PC-3 (cell line): ENCODE data around the gene REG1A. TPM values are rescaled to one million over a fixed set of nuclear protein-coding genes. Genes with fewer than 3 reads are reported as not detected.

Experiments
- ATAC-seq: fragments of 200-7000 bp; cut with Tn5 transposase; 2 replicates; pipeline ENCODE4 v1.9.1; 2020; ENCODE audit warnings: mild to moderate bottlenecking, moderate library complexity
- BruUV-seq: library from RNA; stranded (reverse); fragments of 400-500 nt; replicated peaks from 2 replicates; lab custom pipeline; 2021; lab: Mats Ljungman, UMichigan
- CTCF ChIA-PET: fragments of 300-600 bp; sonication (Branson Sonifier 250); formaldehyde crosslinking; loops from one replicate; lab custom pipeline; 2022; ENCODE audit warnings: antibody characterized with exemption; lab: Charles Lee
- POLR2A ChIA-PET: fragments of 300-600 bp; sonication (Branson Sonifier 250); formaldehyde crosslinking; loops from one replicate; lab custom pipeline; 2022; ENCODE audit warnings: antibody characterized with exemption; ENCODE audit not compliant: unreplicated experiment; lab: Charles Lee
- DNase-seq: peaks from one replicate; pipeline ENCODE4 v3.0.0-alpha.2; 2015
- H2AFZ ChIP-seq: fragments of 300-600 bp; sonication (generic); 2 replicates; pipeline ENCODE4 v1.6.0; 2016; ENCODE audit warnings: antibody characterized with exemption, low read length
- H3F3A ChIP-seq: fragments of 300-600 bp; sonication (generic); one replicate; pipeline ENCODE4 v1.6.0; 2017; ENCODE audit warnings: antibody characterized with exemption, low read length, control low read depth, mild to moderate bottlenecking; ENCODE audit not compliant: unreplicated experiment
- H3K27ac ChIP-seq: fragments of 300-600 bp; sonication (generic); 2 replicates; pipeline ENCODE4 v1.5.1; 2016; ENCODE audit warnings: mild to moderate bottlenecking, low read length
- H3K27me3 ChIP-seq: fragments of 300-600 bp; sonication (generic); 2 replicates; pipeline ENCODE4 v1.6.1; 2016; ENCODE audit warnings: low read length, mixed read lengths
- H3K36me3 ChIP-seq: fragments of 300-600 bp; sonication (generic); 2 replicates; pipeline ENCODE4 v1.6.1; 2016; ENCODE audit warnings: low read depth, mixed run types, low read length, mixed read lengths
- H3K4me1 ChIP-seq: fragments of 300-600 bp; sonication (generic); 2 replicates; pipeline ENCODE4 v1.5.1; 2016; ENCODE audit warnings: low read length; ENCODE audit not compliant: insufficient read depth
- H3K4me2 ChIP-seq: fragments of 300-600 bp; sonication (generic); 2 replicates; pipeline ENCODE4 v1.6.0; 2016; ENCODE audit warnings: low read length
- H3K4me3 ChIP-seq: fragments of 300-600 bp; sonication (generic); 2 replicates; pipeline ENCODE4 v1.5.1; 2016; ENCODE audit warnings: mild to moderate bottlenecking, low read length, mixed read lengths
- H3K79me2 ChIP-seq: fragments of 300-600 bp; sonication (generic); 2 replicates; pipeline ENCODE4 v1.6.1; 2017; ENCODE audit warnings: low read length, mixed read lengths
- H3K9ac ChIP-seq: fragments of 300-600 bp; sonication (generic); 2 replicates; pipeline ENCODE4 v1.6.0; 2016; ENCODE audit warnings: mild to moderate bottlenecking, low read length
- H3K9me2 ChIP-seq: fragments of 300-600 bp; sonication (generic); replicated peaks from 2 replicates; pipeline ENCODE4 v1.6.1; 2016; ENCODE audit warnings: mixed run types, low read length, mixed read lengths
- H3K9me3 ChIP-seq: fragments of 300-600 bp; sonication (generic); 2 replicates; pipeline ENCODE4 v1.6.1; 2016; ENCODE audit warnings: low read length, mixed read lengths
- H4K20me1 ChIP-seq: fragments of 300-600 bp; sonication (generic); 2 replicates; pipeline ENCODE4 v1.6.1; 2016; ENCODE audit warnings: low read length, mixed read lengths
- CTCF ChIP-seq: fragments of 300-600 bp; sonication (generic); conservative IDR thresholded peaks from 2 replicates; pipeline ENCODE4 v1.5.1; 2017; ENCODE audit warnings: antibody characterized with exemption, low read depth, mild to moderate bottlenecking, low read length
- EZH2 ChIP-seq: fragments of 300-600 bp; sonication (generic); IDR thresholded peaks from one replicate; pipeline ENCODE4 v1.6.1; 2017; ENCODE audit warnings: antibody characterized with exemption, mild to moderate bottlenecking, low read length; ENCODE audit not compliant: unreplicated experiment
- EZH2phosphoT487 ChIP-seq: fragments of 300-600 bp; sonication (generic); IDR thresholded peaks from 2 replicates; pipeline ENCODE4 v1.6.1; 2018; ENCODE audit warnings: mild to moderate bottlenecking, antibody characterized with exemption, low read length, borderline replicate concordance
- intact Hi-C: fragments of 100-400 bp; cut with micrococcal nuclease; formaldehyde crosslinking; loops from 2 replicates; pipeline ENCODE4 v1.9.0; 2023
- total RNA-seq: library from RNA; depleted of rRNA; stranded (reverse); fragments of >200 nt; gene quantifications from 2 replicates; pipeline ENCODE4 v1.2.3, GENCODE V29; 2014

The REG1A gene
- total RNA-seq, 1 experiment from 2014 or later, result not detected

GRCh38 chr2:79129804-79130203 lies 9.5 kb downstream of the REG1A start:
- Histone ChIP-seq H4K20me1 (no peaks in the 10 kb centered on the region), H3K9ac (no peak overlapping the region), H3K4me2 (no peak overlapping the region), H3K4me1 (no peaks in the 10 kb centered on the region), H3K36me3 (no peaks in the 10 kb centered on the region), H2AFZ (no peak overlapping the region), H3K27ac (no peak overlapping the region), H3K9me3 (no peaks in the 10 kb centered on the region), H3K9me2 (no peaks in the 10 kb centered on the region), H3K4me3 (no peak overlapping the region), H3F3A (no peaks in the 10 kb centered on the region), H3K79me2 (no peaks in the 10 kb centered on the region), H3K27me3 (no peaks in the 10 kb centered on the region)
- POLR2A ChIA-PET, result no interaction called here
- ATAC-seq (no peak), DNase-seq (no peak)
- CTCF ChIA-PET, result no interaction called here
- intact Hi-C loops, result no loop called here
- no peak for TF ChIP-seq EZH2phosphoT487
- no peak for TF ChIP-seq CTCF
- TF ChIP-seq EZH2, result no peak
- no TSS peak for BruUV-seq

GRCh38 chr2:79131687-79132086 lies 11.4 kb downstream of the REG1A start:
- no peaks in the 10 kb centered on the region for H3F3A ChIP-seq
- H3K36me3 ChIP-seq, result no peaks in the 10 kb centered on the region
- no peaks in the 10 kb centered on the region for H3K27me3 ChIP-seq
- no peak overlapping the region for H3K4me2 ChIP-seq
- no peak overlapping the region for H3K27ac ChIP-seq
- DNase-seq, result no peak
- CTCF ChIA-PET, result no interaction called here
- no peak overlapping the region for H2AFZ ChIP-seq
- H3K4me1 ChIP-seq, result no peaks in the 10 kb centered on the region
- POLR2A ChIA-PET, result no interaction called here
- no peak for ATAC-seq
- no peaks in the 10 kb centered on the region for H3K79me2 ChIP-seq
- TF ChIP-seq CTCF (no peak), EZH2phosphoT487 (no peak), EZH2 (no peak)
- H3K9me2 ChIP-seq, result no peaks in the 10 kb centered on the region
- no peak overlapping the region for H3K9ac ChIP-seq
- H3K4me3 ChIP-seq, result no peak overlapping the region
- no peaks in the 10 kb centered on the region for H4K20me1 ChIP-seq
- no peaks in the 10 kb centered on the region for H3K9me3 ChIP-seq
- no TSS peak for BruUV-seq
- intact Hi-C loops, result no loop called here

- H3K9ac ChIP-seq, result no peak overlapping the region
- H3K27ac ChIP-seq, result no peak overlapping the region
- BruUV-seq, result no TSS peak
- intact Hi-C loops, result no loop called here
- no peaks in the 10 kb centered on the region for H3F3A ChIP-seq
- CTCF ChIA-PET, result no interaction called here
- no peak overlapping the region for H3K4me2 ChIP-seq
- no peaks in the 10 kb centered on the region for H3K27me3 ChIP-seq
- TF ChIP-seq CTCF, result no peak
- TF ChIP-seq EZH2phosphoT487, result no peak
- TF ChIP-seq EZH2, result no peak
- no peak overlapping the region for H2AFZ ChIP-seq
- H3K4me3 ChIP-seq, result no peak overlapping the region
- H3K4me1 ChIP-seq, result no peaks in the 10 kb centered on the region
- no peaks in the 10 kb centered on the region for H3K79me2 ChIP-seq
- no peaks in the 10 kb centered on the region for H4K20me1 ChIP-seq
- no peaks in the 10 kb centered on the region for H3K9me2 ChIP-seq
- DNase-seq (no peak), ATAC-seq (no peak)
- H3K36me3 ChIP-seq, result no peaks in the 10 kb centered on the region
- no peaks in the 10 kb centered on the region for H3K9me3 ChIP-seq
- POLR2A ChIA-PET, result no interaction called here
Measured at GRCh38 chr2:79138385-79138784, 18.1 kb downstream of the REG1A start.
